IMR-90 (cell line): Measurements from ENCODE around the gene GATA6. TPM values are rescaled to one million over a fixed set of nuclear protein-coding genes. Genes with fewer than 3 reads are reported as not detected.

Experiments
- ATAC-seq: fragments of 200-7000 bp; cut with Tn5 transposase; 2 replicates; pipeline ENCODE4 v1.9.1; 2020; ENCODE audit warnings: low read depth, mild to moderate bottlenecking, moderate library complexity
- BruUV-seq: library from RNA; stranded (reverse); fragments of 400-500 nt; replicated peaks from 2 replicates; lab custom pipeline; 2021; lab: Mats Ljungman, UMichigan
- CTCF ChIA-PET: fragments of 300-600 bp; formaldehyde crosslinking; extraction: SDS; loops from one replicate; lab custom pipeline; 2021; ENCODE audit warnings: antibody characterized with exemption; lab: Yijun Ruan, JAX
- POLR2A ChIA-PET: fragments of 300-600 bp; sonication (Branson Sonifier 250); formaldehyde crosslinking; loops from one replicate; lab custom pipeline; 2022; ENCODE audit warnings: antibody characterized with exemption; ENCODE audit not compliant: unreplicated experiment; lab: Charles Lee
- DNase-seq: peaks from one replicate; pipeline ENCODE4 v3.0.0; 2013
- H2AFZ ChIP-seq: replicated peaks from 2 replicates; pipeline ENCODE3; 2013; ENCODE audit warnings: low read length, mild to moderate bottlenecking; ENCODE audit not compliant: poor library complexity
- H2AK5ac ChIP-seq: 2 replicates; pipeline ENCODE4 v1.6.1; 2013; ENCODE audit warnings: low read depth, low read length, inconsistent platforms
- H2AK9ac ChIP-seq: replicated peaks from 2 replicates; pipeline ENCODE3; 2013; ENCODE audit warnings: mild to moderate bottlenecking, low read depth, low read length, moderate library complexity; ENCODE audit not compliant: poor library complexity
- H2BK120ac ChIP-seq: 2 replicates; pipeline ENCODE4 v1.6.1; 2013; ENCODE audit warnings: low read depth, low read length, inconsistent platforms
- H2BK15ac ChIP-seq: 3 replicates; pipeline ENCODE4 v1.6.1; 2013; ENCODE audit warnings: low read depth, low read length, inconsistent platforms
- H2BK20ac ChIP-seq: 2 replicates; pipeline ENCODE4 v1.6.1; 2013; ENCODE audit warnings: low read depth, mild to moderate bottlenecking, inconsistent platforms, low read length, moderate library complexity
- H2BK5ac ChIP-seq: 2 replicates; pipeline ENCODE4 v1.6.1; 2013; ENCODE audit warnings: mild to moderate bottlenecking, low read depth, low read length, inconsistent platforms; ENCODE audit not compliant: poor library complexity, severe bottlenecking
- H3K14ac ChIP-seq: replicated peaks from 2 replicates; pipeline ENCODE4 v1.6.1; 2013; ENCODE audit warnings: low read depth, low read length, inconsistent platforms
- H3K18ac ChIP-seq: 2 replicates; pipeline ENCODE4 v1.6.1; 2013; ENCODE audit warnings: low read depth, low read length, control low read depth
- H3K23ac ChIP-seq: 2 replicates; pipeline ENCODE4 v1.6.1; 2013; ENCODE audit warnings: low read depth, low read length, inconsistent platforms
- H3K27ac ChIP-seq: 2 replicates; pipeline ENCODE4 v1.5.1; 2013; ENCODE audit warnings: mild to moderate bottlenecking, control low read depth, low read length; ENCODE audit not compliant: insufficient read depth
- H3K27me3 ChIP-seq: 2 replicates; pipeline ENCODE4 v1.6.1; 2013; ENCODE audit warnings: low read length; ENCODE audit not compliant: control insufficient read depth, insufficient read depth
- H3K36me3 ChIP-seq: 2 replicates; pipeline ENCODE4 v1.6.1; 2013; ENCODE audit warnings: low read length, mixed read lengths; ENCODE audit not compliant: control insufficient read depth, insufficient read depth
- H3K4ac ChIP-seq: 2 replicates; pipeline ENCODE4 v1.6.1; 2013; ENCODE audit warnings: low read depth, low read length, inconsistent platforms
- H3K4me1 ChIP-seq: 2 replicates; pipeline ENCODE4 v1.6.1; 2013; ENCODE audit warnings: low read length, mixed read lengths; ENCODE audit not compliant: control insufficient read depth, insufficient read depth
- H3K4me2 ChIP-seq: 2 replicates; pipeline ENCODE4 v1.6.1; 2013; ENCODE audit warnings: low read depth, mild to moderate bottlenecking, control low read depth, low read length, moderate library complexity
- H3K4me3 ChIP-seq: 2 replicates; pipeline ENCODE4 v1.5.1; 2013; ENCODE audit warnings: low read depth, mild to moderate bottlenecking, control low read depth, low read length, moderate library complexity; ENCODE audit not compliant: insufficient read depth
- H3K56ac ChIP-seq: 2 replicates; pipeline ENCODE4 v1.6.1; 2013; ENCODE audit warnings: low read length, inconsistent platforms; ENCODE audit not compliant: insufficient read depth; ENCODE audit errors: extremely low read depth
- H3K79me1 ChIP-seq, 2 experiments: 2 replicates each; pipeline ENCODE4 v1.6.1; 2013; ENCODE audit warnings: low read length in 2 of 2, inconsistent platforms in 1 of 2, low read depth in 1 of 2
- H3K9ac ChIP-seq: 2 replicates; pipeline ENCODE4 v1.6.1; 2013; ENCODE audit warnings: low read depth, low read length, control low read depth
- H3K9me1 ChIP-seq: 2 replicates; pipeline ENCODE4 v1.6.1; 2013; ENCODE audit warnings: low read length, inconsistent platforms; ENCODE audit not compliant: insufficient read depth
- H3K9me3 ChIP-seq: 2 replicates; pipeline ENCODE4 v1.6.1; 2013; ENCODE audit warnings: low read length; ENCODE audit not compliant: control insufficient read depth, insufficient read depth
- H4K20me1 ChIP-seq: 2 replicates; pipeline ENCODE4 v1.6.1; 2013; ENCODE audit warnings: low read length, inconsistent platforms; ENCODE audit not compliant: insufficient read depth
- H4K5ac ChIP-seq: 2 replicates; pipeline ENCODE4 v1.6.1; 2013; ENCODE audit warnings: mild to moderate bottlenecking, low read depth, low read length, control low read depth
- H4K8ac ChIP-seq, 2 experiments: 2 replicates each; pipeline ENCODE4 v1.6.1; 2013; ENCODE audit warnings: low read depth in 2 of 2, low read length in 2 of 2, control low read depth in 1 of 2, inconsistent platforms in 1 of 2
- H4K91ac ChIP-seq: 2 replicates; pipeline ENCODE4 v1.6.1; 2013; ENCODE audit warnings: low read depth, low read length, inconsistent platforms; ENCODE audit not compliant: insufficient read depth
- BHLHE40 ChIP-seq: fragments of 150-350 bp; IDR thresholded peaks from 2 replicates; pipeline ENCODE4 v1.6.1; 2016; ENCODE audit warnings: mild to moderate bottlenecking, low read depth, low read length
- CEBPB ChIP-seq: IDR thresholded peaks from 2 replicates; pipeline ENCODE4 v1.6.1; 2012; ENCODE audit warnings: low read depth, low read length, improper control_type of control experiment
- CHD1 ChIP-seq: IDR thresholded peaks from 2 replicates; pipeline ENCODE4 v1.6.1; 2012; ENCODE audit warnings: low read depth, low read length, improper control_type of control experiment
- CTCF ChIP-seq: conservative IDR thresholded peaks from 2 replicates; pipeline ENCODE4 v1.5.1; 2012; ENCODE audit warnings: mild to moderate bottlenecking, low read depth, low read length, improper control_type of control experiment
- FOS ChIP-seq: fragments of 150-350 bp; IDR thresholded peaks from 2 replicates; pipeline ENCODE4 v1.6.1; 2016; ENCODE audit warnings: low read depth, low read length
- MAFK ChIP-seq: IDR thresholded peaks from 2 replicates; pipeline ENCODE4 v1.6.1; 2012; ENCODE audit warnings: low read depth, low read length, improper control_type of control experiment
- MAZ ChIP-seq: IDR thresholded peaks from 2 replicates; pipeline ENCODE4 v1.6.1; 2012; ENCODE audit warnings: low read depth, mild to moderate bottlenecking, low read length, improper control_type of control experiment, moderate library complexity, borderline replicate concordance
- MXI1 ChIP-seq: IDR thresholded peaks from 2 replicates; pipeline ENCODE4 v1.6.1; 2012; ENCODE audit warnings: low read depth, mild to moderate bottlenecking, low read length, moderate library complexity, borderline replicate concordance
- NFE2L2 ChIP-seq: fragments of 150-350 bp; IDR thresholded peaks from 2 replicates; pipeline ENCODE4 v1.6.1; 2016; ENCODE audit warnings: low read depth, mild to moderate bottlenecking, low read length
- POLR2A ChIP-seq: IDR thresholded peaks from 2 replicates; pipeline ENCODE4 v1.6.1; 2012; ENCODE audit warnings: mild to moderate bottlenecking, low read depth, low read length
- RAD21 ChIP-seq: IDR thresholded peaks from 2 replicates; pipeline ENCODE4 v1.6.1; 2012; ENCODE audit warnings: low read length, improper control_type of control experiment
- RCOR1 ChIP-seq: IDR thresholded peaks from 2 replicates; pipeline ENCODE4 v1.6.1; 2012; ENCODE audit warnings: mild to moderate bottlenecking, low read length, improper control_type of control experiment; ENCODE audit not compliant: insufficient replicate concordance
- RFX5 ChIP-seq: IDR thresholded peaks from 2 replicates; pipeline ENCODE4 v1.8.0; 2012; ENCODE audit warnings: low read depth, mild to moderate bottlenecking, low read length, moderate library complexity
- SMC3 ChIP-seq: fragments of 150-350 bp; IDR thresholded peaks from 2 replicates; pipeline ENCODE4 v1.6.1; 2016; ENCODE audit warnings: low read depth, mild to moderate bottlenecking, antibody characterized with exemption, low read length, moderate library complexity
- WGBS, 2 experiments: methylation state at CpG; one replicate each; pipeline versions ENCODE4 v1.1.5 to v1.1.7; 2013; ENCODE audit warnings: missing lambda C conversion rate in 2 of 2; ENCODE audit not compliant: insufficient read length in 1 of 2; ENCODE audit errors: extremely low coverage in 2 of 2; 5-methylcytosine and 5-hydroxymethylcytosine counted together
- dilution Hi-C: fragments of 300-500 bp; cut with HindIII; formaldehyde crosslinking; loops from one replicate; pipeline ENCODE4 v1.14.3; 2018; ENCODE audit warnings: low sequenced_read_pairs; ENCODE audit not compliant: unreplicated experiment
- in situ Hi-C: fragments of 300-500 bp; cut with MboI; formaldehyde crosslinking; loops from 3 replicates; pipeline ENCODE4 v1.14.3; 2019; ENCODE audit warnings: low sequenced_read_pairs, inconsistent platforms, mixed read lengths
- intact Hi-C: fragments of 100-400 bp; cut with micrococcal nuclease; formaldehyde crosslinking; loops from 2 replicates; pipeline ENCODE4 v1.10.0; 2022
- polyA plus RNA-seq, 3 experiments: library from polyadenylated mRNA; depleted of rRNA; stranded (reverse); fragments of >200 nt; gene quantifications; 2 replicates each; pipeline ENCODE4 v1.2.3, GENCODE V29; 2012; ENCODE audit warnings: low replicate concordance in 1 of 3
- total RNA-seq: library from RNA; depleted of rRNA; stranded (reverse); fragments of >200 nt; gene quantifications from 2 replicates; pipeline ENCODE4 v1.2.3, GENCODE V29; 2012
- TF ChIP-seq, protein P1 (sequence below): fragments of 150-350 bp; IDR thresholded peaks from 2 replicates; pipeline ENCODE4 v1.6.1; 2017; ENCODE audit warnings: mild to moderate bottlenecking, antibody characterized with exemption, low read length, low read depth
- TF ChIP-seq, protein P2 (sequence below): fragments of 150-350 bp; IDR thresholded peaks from 2 replicates; pipeline ENCODE4 v1.6.1; 2016; ENCODE audit warnings: low read depth, mild to moderate bottlenecking, low read length, moderate library complexity, borderline replicate concordance

The GATA6 gene
- total and polyA plus RNA-seq, 2 of the 4 experiments (the other 2 are of a cell fraction), result 2.5 to 4.0 TPM

DNA sequence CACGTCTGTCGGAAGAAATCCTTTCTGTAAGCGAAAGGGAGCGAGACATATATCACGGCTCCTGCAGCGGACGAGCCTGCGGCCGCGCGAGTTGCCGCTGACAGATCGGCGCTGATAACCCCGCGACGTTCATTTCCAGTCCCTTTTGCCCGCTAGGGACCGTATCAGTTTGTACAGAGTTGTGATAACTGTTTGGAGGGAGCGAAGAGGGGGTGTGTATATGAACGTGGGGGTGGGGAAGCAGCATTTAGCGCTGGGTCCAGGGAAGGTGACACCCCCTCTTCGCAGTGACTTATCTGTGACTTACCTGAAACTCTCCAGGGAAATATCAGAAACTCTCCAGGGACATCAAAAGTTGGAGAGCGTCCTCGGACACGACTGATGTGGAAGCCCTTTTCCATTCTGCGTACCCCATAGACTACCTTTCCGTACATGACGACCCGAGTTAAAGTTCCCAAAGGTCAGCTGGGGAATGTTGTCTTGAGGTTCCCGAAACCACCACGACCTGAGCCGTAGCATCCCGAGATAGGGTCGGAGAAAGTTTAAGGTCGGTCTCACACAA is 948 bp upstream of the GATA6 start:
- Histone ChIP-seq H3K18ac (no peak overlapping the region), H3K9me1 (no peaks in the 10 kb centered on the region), H3K4ac (0 out of 2 replicates have a peak overlapping the region, but pooled peaks have one; percentile 45), H4K8ac (no peak overlapping the region), H3K27ac (no peak overlapping the region), H3K4me1 (peaks cover 9% of the 10 kb centered on the region), H2AFZ (peak overlapping the region; percentile 71), H3K79me1 (peaks cover 4 to 17% of the 10 kb centered on the region in 2 experiments; a peak in 2 of 4 replicates), H3K14ac (no peak overlapping the region), H3K27me3 (peaks cover 53% of the 10 kb centered on the region), H4K91ac (no peak overlapping the region), H2BK15ac (no peak overlapping the region), H4K20me1 (peaks cover 36% of the 10 kb centered on the region), H3K9me3 (peaks cover 14% of the 10 kb centered on the region), H2BK120ac (peak overlapping the region; percentile 48; the same call in 1 of the 2 replicates), H3K36me3 (peaks cover 8% of the 10 kb centered on the region), H3K4me2 (peak overlapping the region; percentile 94), H2BK20ac (peak overlapping the region; percentile 49; the same call in 1 of the 2 replicates), H3K9ac (no peak overlapping the region), H2AK9ac (no peak overlapping the region), H3K23ac (peak overlapping the region; percentile 81), H2BK5ac (no peak overlapping the region), H4K5ac (no peak overlapping the region), H3K56ac (no peak overlapping the region), H2AK5ac (peak overlapping the region; percentile 79), H3K4me3 (peak overlapping the region; percentile 77)
- in situ Hi-C loops, result no loop called here
- DNase-seq (no peak), ATAC-seq (no peak)
- dilution Hi-C loops, result no loop called here
- TF ChIP-seq RCOR1 (no peak), NFE2L2 (no peak), MAZ (no peak), SMC3 (no peak), CHD1 (no peak), MAFK (no peak), RAD21 (no peak), POLR2A (no peak), BHLHE40 (no peak), MXI1 (no peak), CTCF (no peak), CEBPB (no peak), RFX5 (no peak), FOS (no peak)
- TF ChIP-seq, protein P1, sequence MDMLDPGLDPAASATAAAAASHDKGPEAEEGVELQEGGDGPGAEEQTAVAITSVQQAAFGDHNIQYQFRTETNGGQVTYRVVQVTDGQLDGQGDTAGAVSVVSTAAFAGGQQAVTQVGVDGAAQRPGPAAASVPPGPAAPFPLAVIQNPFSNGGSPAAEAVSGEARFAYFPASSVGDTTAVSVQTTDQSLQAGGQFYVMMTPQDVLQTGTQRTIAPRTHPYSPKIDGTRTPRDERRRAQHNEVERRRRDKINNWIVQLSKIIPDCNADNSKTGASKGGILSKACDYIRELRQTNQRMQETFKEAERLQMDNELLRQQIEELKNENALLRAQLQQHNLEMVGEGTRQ, result no peak
- TF ChIP-seq, protein P2, sequence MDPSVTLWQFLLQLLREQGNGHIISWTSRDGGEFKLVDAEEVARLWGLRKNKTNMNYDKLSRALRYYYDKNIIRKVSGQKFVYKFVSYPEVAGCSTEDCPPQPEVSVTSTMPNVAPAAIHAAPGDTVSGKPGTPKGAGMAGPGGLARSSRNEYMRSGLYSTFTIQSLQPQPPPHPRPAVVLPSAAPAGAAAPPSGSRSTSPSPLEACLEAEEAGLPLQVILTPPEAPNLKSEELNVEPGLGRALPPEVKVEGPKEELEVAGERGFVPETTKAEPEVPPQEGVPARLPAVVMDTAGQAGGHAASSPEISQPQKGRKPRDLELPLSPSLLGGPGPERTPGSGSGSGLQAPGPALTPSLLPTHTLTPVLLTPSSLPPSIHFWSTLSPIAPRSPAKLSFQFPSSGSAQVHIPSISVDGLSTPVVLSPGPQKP, result no peak
- ChIA-PET POLR2A (no interaction called here), CTCF (no interaction called here)
- no TSS peak for BruUV-seq
- 18% methylated on average over 12 of the region's 36 CpGs; no CpG with 5 or more reads in 1 of the 2 experiments for WGBS, 2 experiments
- intact Hi-C loops, result loop anchor here (2.0 to 5.0 kb wide), 2 partner anchors 300 to 534 kb away; no protein-coding TSS in a partner anchor
